ENCODE measurements around the gene PHF2.

DNA sequence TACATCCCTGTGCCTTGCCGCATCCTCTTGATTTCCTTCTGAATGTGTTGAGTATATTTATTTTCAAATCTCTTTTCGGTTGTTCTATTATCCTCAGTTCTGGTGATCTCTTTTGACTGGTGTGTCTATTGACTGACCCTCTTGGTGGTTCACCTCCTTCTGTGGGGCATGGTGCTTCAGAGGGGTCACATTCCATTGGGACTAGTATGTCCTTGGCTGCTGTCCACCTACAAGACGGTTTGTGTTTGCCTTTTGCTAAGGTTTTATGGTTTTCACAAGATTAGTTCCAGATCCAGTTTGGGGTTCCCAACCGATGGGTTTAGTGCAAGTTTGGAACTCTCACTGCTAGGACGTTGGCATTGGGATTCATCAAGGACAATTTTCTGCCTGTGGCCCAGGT, 66.6 kb downstream of the PHF2 start:
- TF ChIP-seq GATA3 (IDR thresholded peaks at IDR 0.05; ENCODE audit: low read depth, low read length) (no peak), GATA2 (IDR thresholded peaks at IDR 0.05; ENCODE audit: low read depth, low read length) (no peak)
